Heart left ventricle (tissue), 13 donors: ENCODE results near the gene BACE1-AS.

Source experiments
- CTCF ChIP-seq, 12 donors: fragments of 200-600 bp; sonication (generic) in 4 of 12; IDR thresholded peaks; one replicate each; pipeline versions ENCODE4 v1.5.0 to v1.8.0; 2018 to 2022; ENCODE audit warnings: antibody characterized with exemption in 12 of 12, mild to moderate bottlenecking in 5 of 12
- POLR2A ChIP-seq, 2 donors: fragments of 450-650 bp; IDR thresholded peaks; one replicate each; pipeline ENCODE4 v1.6.1; 2017; ENCODE audit warnings: antibody characterized with exemption in 2 of 2, mild to moderate bottlenecking in 2 of 2, moderate library complexity in 2 of 2
- donor health status: ischemic (EF 13 %, LVEDD 7.1; RV severe dilation, severe dysfunction).
- donor health status: DM: no; HTN: yes; CAD: no.
- donor health status: DM: no; HTN: no; CAD: no.
- donor health status: ischemic (EF 25% LVEDD 6.9; RV normal size, moderate dysfunction).
- donor health status: ischemic (EF 25% LVEDD 5.7; RV mildly dilated, moderate dysfunction).
- donor health status: ischemic (EF 35%, LVEDD 5.7; RV mildly dilated, moderate dysfunction).
- donor health status: nonischemic (EF 11% LVEDD 7.7; RV severe dilation, severe dysfunction).
- donor health status: DM: yes; HTN: yes; CAD: no.
- donor health status: PGD.
- donor health status: ischemic (EF 29% LVEDD 5.4; RV normal size, mild dysfunction).
- donor health status: nonischemic (EF 23%, LVEDD 6.1; RV moderate dilation, normal function).

GRCh38 chr11:117334896-117335295 lies 43.8 kb downstream of the BACE1-AS start:
- TF ChIP-seq CTCF (IDR thresholded peaks at IDR 0.05) (no peak), POLR2A (IDR thresholded peaks at IDR 0.05) (no peak)
